OCI-LY1 (cell line): ENCODE results near the gene PPP4R3A.

ENCODE experiments used
- H2AFZ ChIP-seq: fragments of 200-600 bp; sonication (generic), shearing (Covaris generic); 2 replicates; pipeline ENCODE4 v1.6.0; 2014; ENCODE audit warnings: antibody characterized with exemption, mild to moderate bottlenecking, low read length
- H3F3A ChIP-seq: fragments of 200-600 bp; sonication (generic), shearing (Covaris generic); 2 replicates; pipeline ENCODE4 v1.6.0; 2014; ENCODE audit warnings: mild to moderate bottlenecking, antibody characterized with exemption, low read length, moderate library complexity; ENCODE audit not compliant: insufficient read depth
- H3K27ac ChIP-seq: fragments of 200-600 bp; sonication (generic); 2 replicates; pipeline ENCODE4 v1.5.1; 2014; ENCODE audit warnings: low read length, mixed run types, mild to moderate bottlenecking, low read depth; ENCODE audit not compliant: poor library complexity, severe bottlenecking
- H3K27me3 ChIP-seq: fragments of 200-600 bp; sonication (generic); 2 replicates; pipeline ENCODE4 v1.6.0; 2014; ENCODE audit warnings: antibody characterized with exemption, mild to moderate bottlenecking, low read length, moderate library complexity; ENCODE audit not compliant: insufficient read depth
- H3K36me3 ChIP-seq: fragments of 200-600 bp; sonication (generic); 2 replicates; pipeline ENCODE4 v1.6.1; 2014; ENCODE audit warnings: mild to moderate bottlenecking, antibody characterized with exemption, low read length, moderate library complexity, mixed read lengths; ENCODE audit not compliant: insufficient read depth
- H3K4me1 ChIP-seq: fragments of 200-600 bp; sonication (generic); 2 replicates; pipeline ENCODE4 v1.5.1; 2014; ENCODE audit warnings: mild to moderate bottlenecking, low read length, moderate library complexity; ENCODE audit not compliant: insufficient read depth, severe bottlenecking
- H3K4me2 ChIP-seq: fragments of 200-600 bp; sonication (generic), shearing (Covaris generic); 2 replicates; pipeline ENCODE4 v1.6.1; 2014; ENCODE audit warnings: low read length
- H3K4me3 ChIP-seq: fragments of 200-600 bp; sonication (generic); 2 replicates; pipeline ENCODE4 v1.5.1; 2014; ENCODE audit warnings: low read length, low read depth, mild to moderate bottlenecking, mixed read lengths; ENCODE audit not compliant: poor library complexity, severe bottlenecking
- H3K79me2 ChIP-seq: fragments of 200-600 bp; shearing (Covaris generic); 2 replicates; pipeline ENCODE4 v1.6.1; 2016; ENCODE audit warnings: mixed run types, low read length, mixed read lengths; ENCODE audit not compliant: insufficient read depth
- H3K9ac ChIP-seq: fragments of 200-600 bp; sonication (generic), shearing (Covaris generic); 2 replicates; pipeline ENCODE4 v1.6.1; 2014; ENCODE audit warnings: mild to moderate bottlenecking, low read length, mixed read lengths
- H3K9me2 ChIP-seq: fragments of 200-600 bp; sonication (generic), shearing (Covaris generic); 2 replicates; pipeline ENCODE4 v1.6.1; 2014; ENCODE audit warnings: low read depth, mild to moderate bottlenecking, low read length, mixed read lengths
- H3K9me3 ChIP-seq: fragments of 200-600 bp; shearing (Covaris generic); 2 replicates; pipeline ENCODE4 v1.6.1; 2014; ENCODE audit warnings: low read length, mixed read lengths
- H4K20me1 ChIP-seq: fragments of 200-600 bp; sonication (generic), shearing (Covaris generic); 2 replicates; pipeline ENCODE4 v1.6.0; 2016; ENCODE audit warnings: mild to moderate bottlenecking, low read length; ENCODE audit not compliant: insufficient read depth
- CTCF ChIP-seq: fragments of 200-600 bp; sonication (generic), shearing (Covaris generic); IDR thresholded peaks from 2 replicates; pipeline ENCODE4 v1.5.1; 2017; ENCODE audit warnings: mild to moderate bottlenecking, antibody characterized with exemption, low read length, moderate library complexity, mixed read lengths
- EZH2 ChIP-seq: fragments of 200-600 bp; sonication (generic), shearing (Covaris generic); IDR thresholded peaks from 2 replicates; pipeline ENCODE4 v1.8.0; 2017; ENCODE audit warnings: borderline replicate concordance, mixed run types, mild to moderate bottlenecking, antibody characterized with exemption, low read length, moderate library complexity, mixed read lengths

PPP4R3A gene

DNA sequence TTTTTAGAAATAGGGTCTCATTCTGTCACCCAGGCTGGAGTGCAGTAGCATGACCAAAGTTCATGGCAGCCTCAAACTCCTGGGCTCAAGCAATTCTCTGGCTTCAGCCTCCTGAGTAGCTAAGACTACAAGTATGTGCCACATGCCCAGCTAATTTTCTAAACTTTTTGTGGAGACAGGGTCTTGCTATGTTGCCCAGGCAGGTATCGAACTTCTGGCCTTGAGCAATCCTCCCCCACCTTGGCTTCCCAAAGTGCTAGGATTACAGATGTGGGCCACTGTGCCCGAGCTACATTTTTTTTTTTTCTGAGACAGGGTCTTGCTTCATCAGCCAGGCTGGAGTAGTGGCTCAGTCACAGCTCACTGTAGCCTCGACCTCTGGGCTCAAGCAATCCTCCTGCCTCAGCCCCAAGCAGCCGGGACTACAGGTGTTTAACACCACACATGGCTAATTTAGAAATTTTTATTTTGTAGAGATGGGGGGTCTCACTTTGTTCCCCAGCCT, 7.1 kb downstream of the PPP4R3A start:
- Histone ChIP-seq H4K20me1 (no peaks in the 10 kb centered on the region), H3K9me3 (no peaks in the 10 kb centered on the region), H3F3A (no peaks in the 10 kb centered on the region)

GRCh38 chr14:91501951-91502930, 7.9 kb downstream of the PPP4R3A start:
- Histone ChIP-seq H3K4me2 (no peak overlapping the region), H3K9me2 (no peaks in the 10 kb centered on the region), H4K20me1 (no peaks in the 10 kb centered on the region), H3K9ac (no peak overlapping the region), H2AFZ (no peak overlapping the region), H3K27ac (no peak overlapping the region), H3K4me1 (peaks cover 30% of the 10 kb centered on the region), H3K9me3 (no peaks in the 10 kb centered on the region), H3K27me3 (no peaks in the 10 kb centered on the region), H3K4me3 (no peak overlapping the region), H3F3A (no peaks in the 10 kb centered on the region), H3K79me2 (peaks cover 97% of the 10 kb centered on the region), H3K36me3 (peaks cover 71% of the 10 kb centered on the region)
- TF ChIP-seq CTCF, result no peak
- TF ChIP-seq EZH2, result no peak

More for the DNA sequence above, 7.1 kb downstream of the PPP4R3A start:
- no peak overlapping the region for H3K27ac ChIP-seq
- H3K9me2 ChIP-seq, result no peaks in the 10 kb centered on the region
- H3K4me1 ChIP-seq, result peaks cover 28% of the 10 kb centered on the region
- peaks cover 96% of the 10 kb centered on the region for H3K79me2 ChIP-seq
- TF ChIP-seq CTCF, result no peak
- no peak for TF ChIP-seq EZH2
- H3K4me3 ChIP-seq, result no peak overlapping the region
- H2AFZ ChIP-seq, result no peak overlapping the region
- H3K36me3 ChIP-seq, result peaks cover 75% of the 10 kb centered on the region
- H3K4me2 ChIP-seq, result no peak overlapping the region
- H3K9ac ChIP-seq, result no peak overlapping the region
- no peaks in the 10 kb centered on the region for H3K27me3 ChIP-seq

- Histone ChIP-seq H3K27me3 (no peaks in the 10 kb centered on the region), H3K27ac (no peak overlapping the region), H3F3A (no peaks in the 10 kb centered on the region), H3K36me3 (peaks cover 64% of the 10 kb centered on the region), H4K20me1 (no peaks in the 10 kb centered on the region), H3K79me2 (peaks cover 97% of the 10 kb centered on the region), H2AFZ (no peak overlapping the region), H3K4me3 (no peak overlapping the region), H3K4me1 (peaks cover 32% of the 10 kb centered on the region), H3K9me2 (no peaks in the 10 kb centered on the region), H3K4me2 (no peak overlapping the region), H3K9me3 (no peaks in the 10 kb centered on the region), H3K9ac (no peak overlapping the region)
- no peak for TF ChIP-seq CTCF
- TF ChIP-seq EZH2, result no peak
These were observed 8.8 kb downstream of the PPP4R3A start for GRCh38 chr14:91501348-91501747.
